ENCODE results near the gene PERCC1. TPM values are rescaled to one million over a fixed set of nuclear protein-coding genes. Genes with fewer than 3 reads are reported as not detected.

Gene PERCC1
- total RNA-seq, 1 experiment from 2014 or later = not detected

DNA sequence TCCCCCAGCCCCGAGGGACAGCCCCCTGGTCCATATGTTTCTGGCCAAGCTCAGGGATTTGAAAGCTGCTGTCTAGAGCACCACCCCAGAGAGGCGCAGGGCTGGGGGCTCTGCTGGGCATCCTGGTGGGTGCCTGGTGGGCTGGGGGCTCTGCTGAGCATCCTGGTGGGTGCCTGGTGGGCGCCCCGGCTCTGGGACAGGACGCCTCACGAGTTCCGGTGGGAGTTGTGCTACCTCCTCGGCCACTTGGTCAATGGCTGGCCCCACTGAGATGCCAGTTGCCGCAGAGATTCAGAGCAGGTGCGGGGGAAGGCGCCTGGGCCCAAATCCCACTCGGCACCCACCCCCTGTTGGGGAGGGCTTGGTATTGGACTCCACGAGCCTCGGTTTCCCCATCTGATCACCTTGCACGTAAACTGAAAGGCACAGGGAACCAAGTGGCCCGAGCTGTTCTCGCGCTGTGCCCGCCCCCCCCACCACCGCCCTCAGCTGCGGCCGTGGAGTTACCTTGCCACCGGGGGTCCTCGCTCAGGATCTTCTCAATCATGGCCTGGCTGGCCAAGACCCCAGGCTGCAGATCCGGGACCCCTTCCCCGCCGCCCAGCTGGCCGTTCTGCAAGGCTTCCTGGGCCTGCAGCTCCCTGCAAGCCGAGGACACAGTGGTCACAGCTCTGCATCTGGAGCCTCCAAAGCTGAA lies 29.7 kb upstream of the PERCC1 start:
- ChIA-PET POLR2A (ENCODE audit: unreplicated experiment) (no interaction called here), CTCF (no interaction called here)
- Histone ChIP-seq H3K36me3 (ENCODE audit: low read depth, low read length) (no peaks in the 10 kb centered on the region), H3K79me2 (ENCODE audit: low read length) (no peaks in the 10 kb centered on the region), H3K4me2 (ENCODE audit: low read length) (no peak overlapping the region), H3K4me3 (ENCODE audit: low read length) (no peak overlapping the region), H4K20me1 (ENCODE audit: low read length) (no peaks in the 10 kb centered on the region), H3K9me3 (ENCODE audit: low read length) (no peaks in the 10 kb centered on the region), H2AFZ (ENCODE audit: low read length) (no peak overlapping the region), H3K27ac (ENCODE audit: low read length) (no peak overlapping the region), H3F3A (ENCODE audit: low read length, unreplicated experiment) (no peaks in the 10 kb centered on the region), H3K9ac (ENCODE audit: low read length) (no peak overlapping the region), H3K4me1 (ENCODE audit: insufficient read depth, low read length) (no peaks in the 10 kb centered on the region), H3K9me2 (replicated peaks; ENCODE audit: low read length) (no peaks in the 10 kb centered on the region), H3K27me3 (ENCODE audit: low read length) (no peaks in the 10 kb centered on the region)
- intact Hi-C loops (cut with micrococcal nuclease) = no loop called here
- ATAC-seq (no peak), DNase-seq (no peak)
- BruUV-seq (replicated peaks) = no TSS peak
- TF ChIP-seq EZH2 (IDR thresholded peaks at IDR 0.05; ENCODE audit: low read length, unreplicated experiment) (no peak), EZH2phosphoT487 (IDR thresholded peaks at IDR 0.05; ENCODE audit: borderline replicate concordance, low read length) (no peak)

DNA sequence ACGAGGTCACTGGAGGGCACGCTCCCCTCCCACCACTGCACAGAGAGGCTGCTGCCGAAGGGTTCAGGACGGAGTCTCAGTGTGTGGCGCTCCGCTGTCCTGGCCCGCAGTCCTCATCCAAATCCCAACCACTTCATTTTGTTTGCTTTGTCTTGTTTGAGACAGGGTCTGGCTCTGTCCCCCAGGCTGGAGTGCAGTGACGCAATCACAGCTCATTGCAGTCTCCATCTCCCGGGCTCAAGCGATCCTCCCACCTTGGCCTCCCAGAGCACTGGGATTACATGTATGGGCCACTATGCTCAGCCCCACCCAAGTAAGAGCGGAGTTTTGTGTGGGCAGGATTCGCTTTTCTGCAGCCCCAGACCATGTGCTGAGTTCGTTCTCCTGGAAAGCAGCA lies 29.1 kb upstream of the PERCC1 start:
- H3K9me3 ChIP-seq (ENCODE audit: low read length) = no peaks in the 10 kb centered on the region
- no peak overlapping the region for H2AFZ ChIP-seq (ENCODE audit: low read length)
- BruUV-seq (replicated peaks) = no TSS peak
- intact Hi-C loops (cut with micrococcal nuclease) = no loop called here
- no peak overlapping the region for H3K27ac ChIP-seq (ENCODE audit: low read length)
- no peak overlapping the region for H3K4me2 ChIP-seq (ENCODE audit: low read length)
- no peaks in the 10 kb centered on the region for H3K27me3 ChIP-seq (ENCODE audit: low read length)
- H3K36me3 ChIP-seq (ENCODE audit: low read depth, low read length) = no peaks in the 10 kb centered on the region
- no peak overlapping the region for H3K9ac ChIP-seq (ENCODE audit: low read length)
- ATAC-seq (no peak), DNase-seq (no peak)
- TF ChIP-seq EZH2 (IDR thresholded peaks at IDR 0.05; ENCODE audit: low read length, unreplicated experiment) = no peak
- no peak for TF ChIP-seq EZH2phosphoT487 (IDR thresholded peaks at IDR 0.05; ENCODE audit: borderline replicate concordance, low read length)
- TF ChIP-seq, protein P1, sequence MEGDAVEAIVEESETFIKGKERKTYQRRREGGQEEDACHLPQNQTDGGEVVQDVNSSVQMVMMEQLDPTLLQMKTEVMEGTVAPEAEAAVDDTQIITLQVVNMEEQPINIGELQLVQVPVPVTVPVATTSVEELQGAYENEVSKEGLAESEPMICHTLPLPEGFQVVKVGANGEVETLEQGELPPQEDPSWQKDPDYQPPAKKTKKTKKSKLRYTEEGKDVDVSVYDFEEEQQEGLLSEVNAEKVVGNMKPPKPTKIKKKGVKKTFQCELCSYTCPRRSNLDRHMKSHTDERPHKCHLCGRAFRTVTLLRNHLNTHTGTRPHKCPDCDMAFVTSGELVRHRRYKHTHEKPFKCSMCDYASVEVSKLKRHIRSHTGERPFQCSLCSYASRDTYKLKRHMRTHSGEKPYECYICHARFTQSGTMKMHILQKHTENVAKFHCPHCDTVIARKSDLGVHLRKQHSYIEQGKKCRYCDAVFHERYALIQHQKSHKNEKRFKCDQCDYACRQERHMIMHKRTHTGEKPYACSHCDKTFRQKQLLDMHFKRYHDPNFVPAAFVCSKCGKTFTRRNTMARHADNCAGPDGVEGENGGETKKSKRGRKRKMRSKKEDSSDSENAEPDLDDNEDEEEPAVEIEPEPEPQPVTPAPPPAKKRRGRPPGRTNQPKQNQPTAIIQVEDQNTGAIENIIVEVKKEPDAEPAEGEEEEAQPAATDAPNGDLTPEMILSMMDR (conservative IDR thresholded peaks at IDR 0.05; ENCODE audit: low read depth, low read length) = no peak
- H3K4me3 ChIP-seq (ENCODE audit: low read length) = no peak overlapping the region
- H3K4me1 ChIP-seq (ENCODE audit: insufficient read depth, low read length) = no peaks in the 10 kb centered on the region
- H3K79me2 ChIP-seq (ENCODE audit: low read length) = no peaks in the 10 kb centered on the region
- H3F3A ChIP-seq (ENCODE audit: low read length, unreplicated experiment) = no peaks in the 10 kb centered on the region
- H3K9me2 ChIP-seq (replicated peaks; ENCODE audit: low read length) = no peaks in the 10 kb centered on the region
- ChIA-PET POLR2A (ENCODE audit: unreplicated experiment) (no interaction called here), CTCF (no interaction called here)
- no peaks in the 10 kb centered on the region for H4K20me1 ChIP-seq (ENCODE audit: low read length)

DNA sequence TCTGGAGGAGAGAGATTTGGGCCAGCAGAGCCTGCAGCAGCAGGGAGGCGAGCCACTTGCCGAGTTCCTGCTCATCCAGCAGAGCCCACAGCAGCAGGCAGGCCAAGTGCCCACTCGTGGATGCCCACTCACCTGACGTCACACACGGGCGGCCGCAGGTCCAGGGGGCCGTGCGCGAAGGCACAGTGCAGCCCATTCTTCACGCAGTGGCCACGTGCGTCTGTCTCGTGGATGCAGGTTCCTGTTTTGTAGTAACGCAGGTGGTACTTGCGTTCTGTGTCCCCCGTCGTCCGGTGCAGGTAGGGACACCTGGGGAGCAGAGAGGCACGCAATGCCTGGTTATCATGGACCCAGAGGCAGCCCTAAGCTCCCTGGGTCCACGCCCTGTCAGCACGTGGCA lies 27.8 kb upstream of the PERCC1 start:
- Histone ChIP-seq H3K27me3 (ENCODE audit: low read length) (no peaks in the 10 kb centered on the region), H4K20me1 (ENCODE audit: low read length) (no peaks in the 10 kb centered on the region), H3K9me3 (ENCODE audit: low read length) (no peaks in the 10 kb centered on the region), H3K36me3 (ENCODE audit: low read depth, low read length) (no peaks in the 10 kb centered on the region), H3K4me1 (ENCODE audit: insufficient read depth, low read length) (no peaks in the 10 kb centered on the region), H3F3A (ENCODE audit: low read length, unreplicated experiment) (no peaks in the 10 kb centered on the region), H3K79me2 (ENCODE audit: low read length) (0 out of 2 replicates have a peak, but pooled peaks cover 3% of the 10 kb centered on the region), H3K4me3 (ENCODE audit: low read length) (no peak overlapping the region), H3K9ac (ENCODE audit: low read length) (no peak overlapping the region), H3K9me2 (replicated peaks; ENCODE audit: low read length) (no peaks in the 10 kb centered on the region), H2AFZ (ENCODE audit: low read length) (no peak overlapping the region), H3K4me2 (ENCODE audit: low read length) (no peak overlapping the region), H3K27ac (ENCODE audit: low read length) (no peak overlapping the region)
- intact Hi-C loops (cut with micrococcal nuclease) = no loop called here
- no TSS peak for BruUV-seq (replicated peaks)
- DNase-seq (no peak), ATAC-seq (no peak)
- TF ChIP-seq, protein P1 (conservative IDR thresholded peaks at IDR 0.05; ENCODE audit: low read depth, low read length) = no peak
- ChIA-PET POLR2A (ENCODE audit: unreplicated experiment) (no interaction called here), CTCF (no interaction called here)

All from PC-3 (cell line).